Fibroblast of skin of scalp (primary cell): Measurements from ENCODE around the gene PTPN4.
"Not testable (repeated sequence)": the region's sequence is repeated elsewhere in the genome, so short reads cannot be mapped to it uniquely, and the experiment has no call there.

Experiments
- DNase-seq: peaks from one replicate; pipeline ENCODE4 v3.0.0-alpha.2; 2013

Gene PTPN4

DNA sequence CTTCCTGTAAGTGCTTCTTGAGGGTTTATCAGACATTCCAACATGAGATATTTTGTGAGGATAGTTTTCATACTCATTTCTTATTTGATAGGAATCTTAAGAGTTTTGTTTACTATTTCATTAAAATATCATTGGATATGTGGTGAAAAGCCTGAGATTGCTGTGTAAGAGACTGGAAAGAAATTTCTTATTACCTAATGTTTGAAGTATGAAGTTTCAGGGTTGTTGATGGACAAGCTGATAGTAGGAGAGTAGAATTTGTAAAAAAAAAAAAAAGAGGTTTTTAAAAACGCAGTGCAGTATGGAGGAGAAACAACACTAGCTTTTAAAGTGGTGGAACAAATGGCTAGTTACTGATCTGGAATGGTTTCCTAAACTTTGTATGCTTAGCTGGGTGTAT lies 260.8 kb downstream of the PTPN4 start:
- no peak for DNase-seq

DNA sequence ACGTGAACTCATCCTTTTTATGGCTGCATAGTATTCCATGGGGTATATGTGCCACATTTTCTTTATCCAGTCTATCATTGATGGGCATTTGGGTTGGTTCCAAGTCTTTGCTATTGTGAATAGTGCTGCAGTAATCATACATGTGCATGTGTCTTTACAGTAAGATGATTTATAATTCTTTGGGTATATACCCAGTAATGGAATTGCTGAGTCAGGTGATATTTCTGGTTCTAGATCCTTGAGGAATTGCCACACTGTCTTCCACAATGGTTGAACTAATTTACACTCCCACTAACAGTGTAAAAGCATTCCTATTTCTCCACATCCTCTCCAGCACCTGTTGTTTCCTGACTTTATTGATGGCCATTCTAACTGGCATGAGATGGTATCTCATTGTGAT lies 262.8 kb downstream of the PTPN4 start:
- not testable (repeated sequence) for DNase-seq

DNA sequence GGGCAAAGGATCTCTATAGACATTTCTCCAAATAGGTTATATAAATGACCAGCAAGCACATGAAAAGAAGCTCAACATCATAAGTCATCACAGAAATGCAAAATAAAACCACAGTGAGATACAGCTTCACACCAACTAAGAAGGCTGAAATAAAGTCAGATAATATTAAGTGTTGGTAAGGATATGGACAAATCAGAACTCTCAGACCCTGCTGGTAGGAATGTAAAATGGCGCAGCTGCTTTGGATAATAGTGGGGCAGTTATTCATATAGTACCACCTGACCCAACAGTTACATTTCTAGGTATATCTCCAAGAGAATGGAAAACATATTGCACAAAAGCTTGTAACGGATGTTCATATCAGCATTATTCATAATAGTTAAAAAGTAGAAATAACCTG lies 267.2 kb downstream of the PTPN4 start:
- no peak for DNase-seq

DNA sequence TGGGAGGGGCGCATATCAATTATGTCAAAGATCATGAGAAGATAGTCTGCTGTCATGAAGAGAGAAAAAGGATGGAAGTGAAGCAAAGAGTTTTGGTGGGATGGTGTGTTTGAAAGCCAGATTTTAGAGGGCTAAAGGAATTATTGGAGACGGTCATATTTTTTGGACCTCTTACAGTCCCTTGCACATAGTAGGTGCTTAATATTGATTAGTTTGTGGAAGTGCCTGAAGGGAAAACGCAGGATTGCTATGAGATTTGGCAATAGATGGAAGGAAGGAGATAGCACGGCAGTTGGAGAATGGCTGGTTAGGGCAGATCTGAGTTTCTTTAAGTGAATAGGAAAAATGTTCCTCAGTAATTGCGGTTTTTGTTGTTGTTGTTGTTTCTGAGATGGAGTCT lies 269.1 kb downstream of the PTPN4 start:
- no peak for DNase-seq

DNA sequence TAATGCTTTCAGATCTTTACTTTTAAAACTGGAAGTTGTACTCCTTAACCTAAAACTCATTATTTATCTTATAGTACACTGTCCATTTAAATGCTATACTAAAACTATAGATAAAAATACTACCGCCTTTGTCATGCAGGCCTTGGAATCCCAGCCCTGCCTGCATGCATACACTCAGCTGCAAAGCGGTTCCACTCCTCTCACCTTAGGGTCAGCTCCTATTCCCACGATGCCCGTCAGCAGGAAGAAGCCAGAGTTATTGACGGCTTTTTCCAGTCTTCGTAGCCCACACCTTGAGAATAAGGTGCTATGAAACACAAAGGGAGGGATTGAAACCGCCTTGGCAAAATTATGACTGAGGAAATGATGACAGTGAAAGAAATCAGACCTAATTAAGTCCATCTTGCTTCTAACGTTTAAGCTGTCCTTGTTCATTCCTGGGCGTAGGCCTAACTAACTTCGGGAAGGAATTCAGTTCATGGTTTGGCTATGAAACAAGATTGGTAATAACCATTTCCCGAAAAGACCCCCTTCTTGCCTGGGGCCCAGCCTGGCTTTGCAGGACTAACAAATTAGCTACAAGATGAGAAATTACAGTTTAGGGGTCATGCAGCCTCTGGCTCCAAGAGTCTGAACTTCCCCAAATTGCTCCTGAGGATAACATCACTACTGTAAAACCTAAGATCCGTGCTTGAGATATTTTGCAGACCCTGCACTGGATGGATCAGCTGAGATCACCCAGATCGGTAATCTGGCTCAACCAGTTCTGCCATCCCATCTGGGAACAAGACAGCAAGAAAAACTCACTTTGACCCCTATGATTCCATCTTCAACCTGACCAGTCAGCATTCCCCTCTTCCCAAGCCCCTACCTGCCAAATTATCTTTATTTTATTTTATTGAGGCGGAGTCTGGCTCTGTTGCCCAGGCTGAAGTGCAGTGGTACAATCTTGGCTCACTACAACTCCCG lies 270.2 kb downstream of the PTPN4 start:
- DNase-seq: peak; percentile 29

DNA sequence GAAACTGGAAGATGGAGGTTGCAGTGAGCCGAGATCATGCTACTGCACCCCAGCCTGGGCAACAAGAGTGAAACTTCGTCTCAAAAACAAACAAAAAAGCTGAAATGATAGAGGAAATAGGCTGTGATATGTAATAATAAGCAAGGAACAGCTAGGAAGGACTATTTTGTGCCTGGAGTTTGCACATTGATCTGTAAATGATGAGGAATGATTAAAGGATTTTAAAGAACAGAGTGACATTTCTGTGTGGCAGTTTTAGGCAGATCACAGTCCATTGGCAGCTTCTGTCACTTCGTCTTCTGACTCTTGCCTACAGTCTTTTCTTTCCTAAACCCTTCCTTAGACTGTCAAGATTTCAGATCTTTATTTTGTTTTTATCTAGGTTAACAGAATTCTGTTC lies 272.6 kb downstream of the PTPN4 start:
- DNase-seq: no peak
